Stomach (tissue), 9 donors: ENCODE measurements around the gene MEGF6. TPM values are rescaled to one million over a fixed set of nuclear protein-coding genes. Genes with fewer than 3 reads are reported as not detected.

Source experiments
- DNase-seq, 2 donors: peaks; one replicate each; pipeline versions ENCODE4 v3.0.0 to v3.0.0-alpha.2; 2013 to 2019
- H3K27ac ChIP-seq, 5 donors: fragments of 200-600 bp in 4 of 5; sonication (generic) in 4 of 5; one replicate each; pipeline ENCODE4 v1.5.1; 2013 to 2019; ENCODE audit warnings: mild to moderate bottlenecking in 1 of 5, moderate library complexity in 1 of 5
- H3K27me3 ChIP-seq, 3 donors: fragments of 200-600 bp; sonication (generic); one replicate each; pipeline ENCODE4 v1.5.1; 2017 to 2019; ENCODE audit warnings: mixed run types in 1 of 3
- H3K36me3 ChIP-seq, 4 donors: fragments of 200-600 bp; sonication (generic); 1 replicate in 3 of 4; 2 replicates in 1 of 4; pipeline ENCODE4 v1.5.1; 2016 to 2019
- H3K4me1 ChIP-seq, 4 donors: fragments of 200-600 bp; sonication (generic); one replicate each; pipeline ENCODE4 v1.5.1; 2016 to 2019
- H3K4me3 ChIP-seq, 4 donors: fragments of 200-600 bp; sonication (generic) in 3 of 4; one replicate each; pipeline ENCODE4 v1.5.1; 2016 to 2019; ENCODE audit warnings: mild to moderate bottlenecking in 1 of 4
- H3K9me3 ChIP-seq, 4 donors: fragments of 200-600 bp; sonication (generic); one replicate each; pipeline ENCODE4 v1.5.1; 2016 to 2019
- CTCF ChIP-seq, 7 experiments: fragments of 450-650 bp in 4 of 7; fragments of 200-600 bp in 3 of 7; sonication (generic) in 3 of 7; IDR thresholded peaks; one replicate each; pipeline ENCODE4 v1.5.1; 2016 to 2019; ENCODE audit warnings: antibody characterized with exemption in 7 of 7, control low read depth in 2 of 7, mild to moderate bottlenecking in 1 of 7
- EP300 ChIP-seq: sonication (generic); formaldehyde crosslinking; IDR thresholded peaks from one replicate; pipeline ENCODE4 v1.6.1; 2017; ENCODE audit warnings: antibody characterized with exemption
- POLR2A ChIP-seq, 4 donors: fragments of 450-650 bp; IDR thresholded peaks; one replicate each; pipeline ENCODE4 v1.6.1; 2016; ENCODE audit warnings: antibody characterized with exemption in 4 of 4, control low read depth in 2 of 4, mild to moderate bottlenecking in 1 of 4, moderate library complexity in 1 of 4
- POLR2AphosphoS5 ChIP-seq, 3 donors: sonication (generic); formaldehyde crosslinking; IDR thresholded peaks; one replicate each; pipeline ENCODE4 v1.6.1; 2016; ENCODE audit warnings: antibody characterized with exemption in 3 of 3
- WGBS, 5 donors: extraction: QIAGEN DNeasy Blood & Tissue Kit in 3 of 5; methylation state at CpG; one replicate each; pipeline versions ENCODE4 v1.1.5 to v1.1.7; 2013 to 2018; 5-methylcytosine and 5-hydroxymethylcytosine counted together
- intact Hi-C: fragments of 100-400 bp; cut with DNase I; formaldehyde crosslinking; loops from one replicate; pipeline ENCODE4 v1.15.1; 2023; ENCODE audit warnings: low total_unique reads
- polyA plus RNA-seq, 3 donors: library from polyadenylated mRNA; stranded (reverse); fragments of 200-250 nt; gene quantifications; one replicate each; pipeline ENCODE4 v1.2.3, GENCODE V29; 2013
- total RNA-seq, 5 donors: library from RNA; depleted of rRNA; stranded (reverse); fragments of >200 nt; gene quantifications; one replicate each; pipeline versions ENCODE4 v1.1.0 to v1.2.3, GENCODE V29; 2014 to 2016
- donor health status: healthy with polysubstance abuse.
- donor health status: Bipolar disorder and iron deficiency.
- donor health status: healthy.

The MEGF6 gene
- total and polyA plus RNA-seq, 8 donors = 2.6 to 57.2 (median 26.7) TPM

DNA sequence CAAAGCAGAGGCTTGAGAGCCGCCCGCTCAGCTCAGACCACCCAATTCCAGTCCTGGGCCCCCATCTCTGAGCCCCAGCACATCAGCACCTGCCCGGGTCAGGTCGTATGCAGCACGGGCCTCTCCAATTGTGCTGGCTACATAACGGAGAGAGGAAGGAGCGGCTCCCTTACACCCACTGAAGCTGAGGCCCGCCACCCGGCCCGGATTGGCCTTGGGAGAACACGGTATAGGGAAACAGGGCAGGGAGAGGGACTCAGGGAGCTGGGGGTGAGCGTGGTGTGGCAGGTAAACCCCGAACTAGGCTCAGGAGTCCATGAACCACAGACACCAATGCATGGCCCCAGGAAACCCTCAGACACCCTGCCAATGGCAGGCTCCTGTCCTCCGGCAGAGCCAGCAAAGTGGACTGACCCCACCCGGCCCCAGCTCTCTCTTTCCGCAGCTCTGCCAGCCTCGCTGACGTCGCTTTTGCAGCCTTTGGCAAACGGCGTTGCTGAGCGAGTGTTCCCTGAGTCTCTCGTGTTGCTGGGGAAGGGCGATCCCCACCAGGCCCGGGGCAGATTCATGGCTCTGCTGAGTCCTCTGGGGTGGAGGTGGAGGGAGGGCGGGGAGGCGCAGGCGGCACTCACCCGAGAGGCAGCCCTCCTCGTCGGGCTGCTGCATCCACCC, 16.5 kb downstream of the MEGF6 start:
- Histone ChIP-seq H3K4me3 (no peak overlapping the region), H3K9me3 (no peaks in the 10 kb centered on the region), H3K27me3 (peaks cover 0 to 45% (median 5%) of the 10 kb centered on the region in 3 donors), H3K4me1 (peaks cover 14 to 35% (median 25%) of the 10 kb centered on the region in 4 donors), H3K27ac (no peak overlapping the region), H3K36me3 (no peaks in the 10 kb centered on the region)
- intact Hi-C loops = no loop called here
- TF ChIP-seq POLR2A (IDR thresholded peaks at IDR 0.05) = no peak
- TF ChIP-seq CTCF (IDR thresholded peaks at IDR 0.05) = no peak
- no peak for TF ChIP-seq POLR2AphosphoS5 (IDR thresholded peaks at IDR 0.05)
- TF ChIP-seq EP300 = no peak
- WGBS, 5 donors = 80 to 85% (median 81%) methylated on average over 21 to 31 of the region's 31 CpGs
- no peak for DNase-seq

GRCh38 chr1:3593745-3594144, 17.6 kb downstream of the MEGF6 start:
- intact Hi-C loops = no loop called here
- no peak for TF ChIP-seq EP300
- TF ChIP-seq POLR2A (IDR thresholded peaks at IDR 0.05) = no peak
- TF ChIP-seq POLR2AphosphoS5 (IDR thresholded peaks at IDR 0.05) = no peak
- no peak for TF ChIP-seq CTCF (IDR thresholded peaks at IDR 0.05)
- 63 to 77% (median 74%) methylated on average over 10 of the region's 10 CpGs for WGBS, 5 donors

GRCh38 chr1:3593334-3593733, 18.0 kb downstream of the MEGF6 start:
- H3K27me3 ChIP-seq = peaks cover 0 to 37% (median 5%) of the 10 kb centered on the region in 3 donors
- 75 to 90% (median 85%) methylated on average over 2 to 17 of the region's 17 CpGs for WGBS, 5 donors
- intact Hi-C loops = no loop called here
- no peaks in the 10 kb centered on the region for H3K9me3 ChIP-seq
- TF ChIP-seq EP300 (no peak), CTCF (IDR thresholded peaks at IDR 0.05) (no peak), POLR2AphosphoS5 (IDR thresholded peaks at IDR 0.05) (no peak), POLR2A (IDR thresholded peaks at IDR 0.05) (no peak)
- no peak for DNase-seq
- H3K27ac ChIP-seq = no peak overlapping the region
- no peak overlapping the region for H3K4me3 ChIP-seq
- H3K4me1 ChIP-seq = peaks cover 8 to 27% (median 17%) of the 10 kb centered on the region in 4 donors
- no peaks in the 10 kb centered on the region for H3K36me3 ChIP-seq

More at GRCh38 chr1:3593745-3594144, 17.6 kb downstream of the MEGF6 start:
- no peaks in the 10 kb centered on the region for H3K9me3 ChIP-seq
- no peaks in the 10 kb centered on the region for H3K36me3 ChIP-seq
- no peak overlapping the region for H3K4me3 ChIP-seq
- H3K27me3 ChIP-seq = peaks cover 0 to 41% (median 5%) of the 10 kb centered on the region in 3 donors
- H3K4me1 ChIP-seq = peaks cover 12 to 31% (median 21%) of the 10 kb centered on the region in 4 donors
- no peak overlapping the region for H3K27ac ChIP-seq
- no peak for DNase-seq

- H3K27ac ChIP-seq = no peak overlapping the region
These were observed 20.1 kb downstream of the MEGF6 start for GRCh38 chr1:3590951-3591865.

More at GRCh38 chr1:3590951-3591865, 20.1 kb downstream of the MEGF6 start:
- Histone ChIP-seq H3K27me3 (peaks cover 0 to 22% (median 0%) of the 10 kb centered on the region in 3 donors), H3K4me3 (no peak overlapping the region), H3K4me1 (peaks cover 0 to 10% (median 4%) of the 10 kb centered on the region in 4 donors), H3K9me3 (no peaks in the 10 kb centered on the region), H3K36me3 (no peaks in the 10 kb centered on the region)
- DNase-seq = no peak
- WGBS, 5 donors = 85 to 92% (median 87%) methylated on average over 27 to 32 of the region's 33 CpGs
- intact Hi-C loops = no loop called here
- TF ChIP-seq EP300 (no peak), POLR2AphosphoS5 (IDR thresholded peaks at IDR 0.05) (no peak), CTCF (IDR thresholded peaks at IDR 0.05) (no peak), POLR2A (IDR thresholded peaks at IDR 0.05) (no peak)
